Uterus (tissue), 4 donors: Measurements from ENCODE around the gene ADGRD2. TPM values are rescaled to one million over a fixed set of nuclear protein-coding genes. Genes with fewer than 3 reads are reported as not detected.
A peak's percentile ranks its signal among the peaks of the same experiment; 100 is the strongest.

Experiments used
- DNase-seq, 2 donors: peaks; one replicate each; pipeline ENCODE4 v3.0.0-alpha.2; 2019 to 2020
- H3K27ac ChIP-seq, 2 donors: fragments of 200-600 bp; sonication (generic); 1 replicate in 1 of 2; 2 replicates in 1 of 2; pipeline ENCODE4 v1.5.1; 2016 to 2018
- H3K27me3 ChIP-seq, 2 donors: fragments of 200-600 bp; sonication (generic); one replicate each; pipeline ENCODE4 v1.5.1; 2018 to 2019; ENCODE audit warnings: control low read depth in 1 of 2
- H3K36me3 ChIP-seq, 2 donors: fragments of 200-600 bp; sonication (generic); one replicate each; pipeline ENCODE4 v1.5.1; 2019; ENCODE audit warnings: control low read depth in 1 of 2
- H3K4me1 ChIP-seq, 2 donors: fragments of 200-600 bp; sonication (generic); one replicate each; pipeline ENCODE4 v1.5.1; 2018 to 2019; ENCODE audit warnings: control low read depth in 1 of 2
- H3K4me3 ChIP-seq, 2 donors: fragments of 200-600 bp; sonication (generic); 1 replicate in 1 of 2; 2 replicates in 1 of 2; pipeline ENCODE4 v1.5.1; 2018 to 2019; ENCODE audit warnings: mild to moderate bottlenecking in 1 of 2
- H3K9me3 ChIP-seq, 2 donors: fragments of 200-600 bp; sonication (generic); one replicate each; pipeline ENCODE4 v1.5.1; 2019; ENCODE audit warnings: control low read depth in 1 of 2
- CTCF ChIP-seq, 4 experiments: fragments of 200-600 bp in 2 of 4; fragments of 450-650 bp in 2 of 4; sonication (generic) in 2 of 4; IDR thresholded peaks; one replicate each; pipeline ENCODE4 v1.5.1; 2016 to 2019; ENCODE audit warnings: antibody characterized with exemption in 4 of 4, mild to moderate bottlenecking in 2 of 4, moderate library complexity in 1 of 4
- POLR2A ChIP-seq, 2 donors: fragments of 450-650 bp; IDR thresholded peaks; one replicate each; pipeline ENCODE4 v1.6.1; 2016; ENCODE audit warnings: antibody characterized with exemption in 2 of 2, mild to moderate bottlenecking in 1 of 2, moderate library complexity in 1 of 2
- intact Hi-C: fragments of 100-400 bp; cut with DNase I; formaldehyde crosslinking; loops from one replicate; pipeline ENCODE4 v1.15.1; 2023; ENCODE audit warnings: low total_unique reads
- total RNA-seq, 4 donors: library from RNA; depleted of rRNA in 3 of 4; stranded (reverse); fragments of >200 nt in 3 of 4; gene quantifications; one replicate each; pipeline versions ENCODE4 v1.1.0 to v1.2.4, GENCODE V29; 2014 to 2023
- donor health status: DM: yes; HTN: yes; CAD: no.

ADGRD2 gene
- total RNA-seq, 4 donors from 2014 or later = 0.76 TPM; not detected in 3

DNA sequence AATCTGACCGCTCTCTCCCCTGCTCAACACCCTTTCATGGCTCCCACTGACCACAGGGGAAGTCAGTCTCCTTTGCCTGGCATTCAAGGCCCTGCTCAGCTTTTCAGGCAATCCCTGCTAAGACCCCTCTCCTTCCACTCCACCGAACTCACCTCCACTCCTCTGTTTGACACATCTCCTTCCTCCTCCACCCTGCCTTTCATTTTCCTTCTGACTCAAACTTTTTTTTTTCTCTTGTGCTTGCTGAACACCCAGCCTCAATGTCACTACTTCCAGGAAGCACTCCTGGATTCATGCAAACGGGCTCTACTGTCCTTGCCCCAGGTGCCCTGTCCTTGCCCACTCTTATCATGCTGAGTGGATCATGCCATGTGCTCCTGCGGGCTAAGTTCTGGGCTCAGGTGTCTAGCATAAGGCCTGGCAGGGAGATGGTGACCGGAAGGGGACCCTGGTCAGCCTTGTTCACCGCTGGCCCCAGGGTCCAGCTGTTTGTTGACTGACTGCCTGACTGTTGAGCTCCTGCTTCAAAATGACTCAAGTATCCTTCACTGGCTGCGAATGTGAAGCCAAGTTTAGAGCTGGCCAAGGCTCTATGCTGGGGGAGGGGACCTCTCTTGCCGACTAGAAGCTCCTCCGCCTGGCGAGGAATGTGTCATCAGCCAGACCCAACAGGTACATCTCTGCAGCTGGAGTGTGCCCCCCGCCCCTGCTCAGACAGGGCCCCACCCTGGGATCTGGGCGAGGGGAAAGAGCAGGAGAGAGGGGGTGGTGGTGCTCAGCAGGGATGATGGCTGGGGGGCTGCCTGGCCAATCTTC, 50.8 kb downstream of the ADGRD2 start:
- Histone ChIP-seq H3K9me3 (no peaks in the 10 kb centered on the region), H3K4me1 (peaks cover 0 to 6% of the 10 kb centered on the region in 2 donors), H3K36me3 (no peaks in the 10 kb centered on the region), H3K27ac (no peak overlapping the region), H3K4me3 (no peak overlapping the region), H3K27me3 (peaks cover 0 to 26% of the 10 kb centered on the region in 2 donors)
- no peak for TF ChIP-seq CTCF (IDR thresholded peaks at IDR 0.05)
- TF ChIP-seq POLR2A (IDR thresholded peaks at IDR 0.05) = no peak
- DNase-seq = no peak
- intact Hi-C loops = no loop called here

GRCh38 chr9:124501771-124502320, 51.6 kb downstream of the ADGRD2 start:
- peaks cover 0 to 26% of the 10 kb centered on the region in 2 donors for H3K27me3 ChIP-seq
- no peak for TF ChIP-seq POLR2A (IDR thresholded peaks at IDR 0.05)
- TF ChIP-seq CTCF (IDR thresholded peaks at IDR 0.05) = no peak
- intact Hi-C loops = no loop called here

GRCh38 chr9:124502711-124503702, 52.8 kb downstream of the ADGRD2 start:
- Histone ChIP-seq H3K9me3 (no peaks in the 10 kb centered on the region), H3K27ac (no peak overlapping the region), H3K27me3 (peaks cover 0 to 26% of the 10 kb centered on the region in 2 donors), H3K4me3 (no peak overlapping the region), H3K36me3 (no peaks in the 10 kb centered on the region), H3K4me1 (peaks cover 0 to 6% of the 10 kb centered on the region in 2 donors)
- TF ChIP-seq POLR2A (IDR thresholded peaks at IDR 0.05) = no peak
- no peak for TF ChIP-seq CTCF (IDR thresholded peaks at IDR 0.05)
- no peak for DNase-seq
- intact Hi-C loops = no loop called here

More at GRCh38 chr9:124501771-124502320, 51.6 kb downstream of the ADGRD2 start:
- Histone ChIP-seq H3K36me3 (no peaks in the 10 kb centered on the region), H3K4me3 (no peak overlapping the region), H3K9me3 (no peaks in the 10 kb centered on the region), H3K27ac (no peak overlapping the region), H3K4me1 (peaks cover 0 to 6% of the 10 kb centered on the region in 2 donors)
- DNase-seq = no peak

DNA sequence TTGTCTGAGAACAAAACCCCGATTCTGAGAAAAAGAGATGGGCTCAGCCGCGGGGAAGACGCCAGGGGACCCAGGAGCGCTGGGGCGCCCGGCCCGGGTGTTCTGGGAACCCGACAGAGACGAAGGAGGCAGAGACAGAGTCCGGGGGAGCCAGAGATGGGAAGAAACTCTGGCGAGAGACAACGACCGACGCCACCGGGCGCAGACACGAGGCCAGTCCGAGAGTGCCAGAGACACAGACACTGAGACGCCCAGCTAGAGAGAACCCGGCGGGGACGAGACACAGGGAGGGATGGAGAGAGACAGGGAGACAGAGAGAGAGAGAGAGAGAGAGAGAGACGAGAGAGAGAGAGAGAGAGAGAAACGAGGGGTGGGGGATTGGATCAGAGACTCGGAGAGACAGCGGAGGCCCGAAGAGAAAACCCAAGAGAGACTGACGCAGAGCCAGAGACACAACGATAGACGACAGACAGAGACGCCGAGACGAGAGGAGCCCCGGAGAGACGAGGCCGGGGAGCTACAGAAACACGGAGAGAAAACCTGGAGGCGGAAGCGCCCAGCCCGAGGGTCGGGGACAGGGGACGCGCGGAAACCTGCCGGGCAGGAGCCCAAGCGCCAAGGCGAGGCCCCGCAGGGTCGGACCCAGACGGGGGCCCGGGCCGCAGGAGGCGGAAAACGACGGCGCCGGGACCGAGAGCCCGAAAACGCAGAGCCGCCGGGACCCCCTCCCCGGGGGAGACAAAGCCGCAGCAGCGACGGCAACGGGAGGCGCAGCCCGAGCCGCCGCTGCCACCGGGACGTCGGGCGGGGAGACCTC, 53.7 kb downstream of the ADGRD2 start:
- DNase-seq = no peak
- no peak overlapping the region for H3K27ac ChIP-seq
- TF ChIP-seq CTCF (IDR thresholded peaks at IDR 0.05) = no peak
- no peak for TF ChIP-seq POLR2A (IDR thresholded peaks at IDR 0.05)
- peaks cover 0 to 26% of the 10 kb centered on the region in 2 donors for H3K27me3 ChIP-seq
- peak overlapping the region in 1 of 2 donors; percentile 35 for H3K4me3 ChIP-seq
- peaks cover 0 to 6% of the 10 kb centered on the region in 2 donors for H3K4me1 ChIP-seq
- no peaks in the 10 kb centered on the region for H3K9me3 ChIP-seq
- no peaks in the 10 kb centered on the region for H3K36me3 ChIP-seq
- intact Hi-C loops = no loop called here
